GM21381 (cell line): ENCODE results near the gene WNT9B.
"Not testable (repeated sequence)": the region's sequence is repeated elsewhere in the genome, so short reads cannot be mapped to it uniquely, and the experiment has no call there.

Experiments
- ATAC-seq: cut with Tn5 transposase; IDR thresholded peaks from one replicate; pipeline ENCODE4 v1.9.1; 2021; ENCODE audit warnings: mild to moderate bottlenecking, moderate library complexity; ENCODE audit not compliant: unreplicated experiment

The WNT9B gene

DNA sequence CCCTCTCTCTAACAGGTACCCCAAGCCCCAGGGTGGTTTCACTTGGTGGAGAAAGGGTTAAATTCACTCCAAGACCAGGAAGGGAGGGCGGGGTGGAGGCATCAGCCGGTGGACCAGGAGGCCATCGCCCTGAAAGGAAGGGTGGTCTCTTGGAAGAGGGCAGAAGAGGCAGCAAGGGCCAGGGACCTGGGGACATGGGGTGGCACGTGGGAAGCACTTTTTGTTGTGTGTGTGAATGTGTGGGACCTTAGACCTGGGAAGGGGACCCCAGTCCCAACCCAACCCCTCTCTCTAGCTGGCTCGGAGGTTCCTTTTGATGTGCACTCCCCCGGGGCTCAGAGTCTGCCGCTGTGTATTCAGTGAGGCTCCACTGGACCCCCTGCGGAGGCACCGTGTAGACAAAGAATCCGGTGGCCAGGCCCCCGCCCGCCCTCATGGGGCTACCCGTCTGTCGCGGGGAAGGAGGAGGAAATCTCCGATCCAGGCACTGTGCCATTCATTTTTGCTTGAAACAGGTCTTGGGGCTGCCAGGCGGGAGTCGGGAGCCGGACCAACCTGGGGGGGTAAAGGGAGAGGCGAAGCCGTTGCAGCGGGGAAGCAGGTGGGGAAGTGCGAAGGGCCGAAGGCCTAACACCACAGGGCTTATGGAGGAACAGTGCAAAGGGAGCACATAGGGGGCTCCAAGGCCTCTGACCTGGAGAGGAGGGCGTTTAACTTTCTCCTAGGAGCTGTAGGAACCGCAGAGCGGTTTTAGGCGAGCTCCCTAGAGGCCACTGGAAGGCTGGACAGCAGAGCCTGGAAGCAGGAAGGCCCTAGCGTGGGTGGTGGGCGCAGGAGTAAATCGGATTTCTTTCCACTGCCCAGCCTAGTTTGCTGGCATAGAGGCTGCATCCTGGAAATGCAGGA is 29.6 kb upstream of the WNT9B start:
- ATAC-seq, result no peak

DNA sequence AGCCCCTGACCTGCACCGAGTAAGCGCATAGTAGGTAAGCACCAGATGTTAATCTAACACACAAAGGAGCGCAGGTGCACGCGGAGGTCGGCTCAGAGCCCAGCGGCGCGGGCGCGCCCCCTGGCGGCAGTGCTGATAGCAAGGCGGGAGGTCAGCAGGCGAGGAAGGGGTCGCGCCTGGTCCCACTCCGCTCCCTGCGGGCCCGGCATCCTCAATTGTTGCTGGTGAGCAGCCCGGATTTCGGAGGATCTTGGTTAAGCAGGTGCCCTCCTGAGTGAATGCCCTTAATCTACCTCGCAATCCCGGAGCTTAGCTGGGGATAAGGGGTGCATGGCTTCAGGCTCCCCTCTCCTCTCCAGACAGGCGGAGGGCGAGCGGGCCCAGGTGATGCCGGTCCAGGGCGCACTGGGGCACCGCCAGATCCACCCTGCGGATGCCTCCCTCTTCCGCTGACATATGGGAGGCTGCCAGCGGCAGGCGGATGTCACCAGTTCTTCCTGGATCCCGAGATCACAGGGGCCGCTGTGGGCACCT is 28.9 kb upstream of the WNT9B start:
- no peak for ATAC-seq

DNA sequence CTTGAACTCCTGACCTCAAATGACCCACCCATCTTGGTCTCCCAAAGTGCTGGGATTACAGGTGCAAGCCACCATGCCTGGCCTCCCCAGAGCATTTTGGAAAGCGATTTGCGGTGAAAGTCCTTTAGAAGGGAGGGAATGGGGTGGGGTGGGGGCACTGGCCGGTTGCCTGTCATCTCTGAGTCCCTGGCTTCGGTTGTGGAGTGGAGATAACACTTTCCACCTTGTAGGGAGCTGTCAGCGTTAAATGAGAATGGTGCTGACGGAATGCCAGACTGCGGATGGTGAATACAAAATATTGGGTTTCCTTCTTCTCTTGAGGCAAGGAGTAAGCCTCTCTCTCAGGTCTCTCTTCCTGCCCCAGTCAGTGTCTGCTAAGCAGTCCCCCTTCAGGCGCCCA is 27.7 kb upstream of the WNT9B start:
- ATAC-seq, result no peak

DNA sequence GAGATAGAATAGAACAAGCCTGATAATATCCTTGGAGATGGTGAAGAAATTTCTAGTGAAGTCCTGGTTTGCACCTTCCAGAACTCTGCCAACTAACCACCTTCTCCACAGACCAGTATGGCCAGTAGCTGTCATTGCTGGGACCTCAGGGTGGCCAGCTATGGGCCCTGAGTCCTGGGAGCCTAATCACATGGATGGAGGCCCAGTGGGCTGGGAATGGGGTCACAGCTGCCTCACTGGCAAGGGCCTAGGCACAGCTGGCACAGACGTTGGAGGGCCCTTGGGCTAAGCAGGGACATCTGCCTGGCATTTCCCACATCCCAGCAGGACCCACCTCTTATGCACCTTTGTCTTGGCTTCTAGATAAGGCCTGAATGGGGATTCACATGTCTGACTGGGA is 25.3 kb upstream of the WNT9B start:
- ATAC-seq, result no peak

DNA sequence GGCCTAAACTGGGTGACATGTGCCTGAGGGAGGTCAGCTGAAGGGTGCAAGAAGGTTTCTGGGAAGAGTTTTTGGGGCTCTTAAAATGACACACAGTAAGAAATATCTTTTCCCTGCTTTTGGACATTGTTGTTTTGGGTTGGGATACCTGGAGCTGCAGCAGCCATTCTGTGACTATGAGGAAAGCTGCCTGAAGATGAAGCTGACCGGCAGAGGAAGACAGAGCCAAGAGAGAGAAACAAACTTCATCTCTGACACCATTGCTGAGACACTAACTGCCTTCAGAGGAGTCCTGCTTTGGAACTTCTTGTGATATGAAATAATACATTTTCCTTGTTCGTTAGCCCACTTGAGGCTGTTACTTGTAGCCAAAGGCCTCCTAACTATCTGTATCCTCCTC is 24.1 kb upstream of the WNT9B start:
- ATAC-seq, result no peak

DNA sequence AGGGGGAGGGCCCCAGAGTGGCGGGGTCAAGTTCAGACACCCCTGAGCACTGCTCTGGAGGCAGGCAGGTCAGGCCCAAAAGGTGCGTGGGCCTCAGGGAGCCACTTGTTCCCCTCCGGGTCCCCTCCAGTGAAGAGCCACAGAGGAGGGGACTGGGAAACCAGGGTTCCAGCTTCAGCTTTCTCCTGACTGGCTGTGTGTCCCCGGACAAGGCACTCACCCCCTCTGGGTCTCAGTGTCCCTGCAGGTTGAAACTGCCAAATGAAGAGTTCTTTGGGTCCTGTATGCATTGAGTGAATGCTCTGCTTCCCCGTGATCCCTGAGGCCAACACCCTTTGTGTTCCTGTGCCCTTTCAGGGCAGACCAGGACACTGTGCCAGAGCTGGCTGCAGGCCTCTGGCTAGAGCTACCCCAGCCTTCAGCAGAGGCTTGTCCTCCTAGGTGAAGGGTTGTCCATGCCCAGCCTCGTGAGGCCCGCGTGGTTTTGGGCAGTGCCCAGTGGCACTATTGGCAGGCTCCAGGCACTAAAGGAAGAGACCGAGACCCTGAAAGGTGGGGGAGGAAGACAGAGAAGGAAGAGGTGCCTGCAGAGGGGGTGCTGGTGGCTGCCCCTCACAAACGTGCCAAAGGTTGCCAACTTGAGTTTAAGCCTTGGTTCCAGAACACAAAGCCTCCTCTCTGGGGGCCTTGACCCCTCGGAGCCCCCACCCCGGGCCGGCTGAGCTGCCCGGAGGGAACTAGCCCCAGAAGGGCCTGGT is 19.6 kb upstream of the WNT9B start:
- no peak for ATAC-seq

DNA sequence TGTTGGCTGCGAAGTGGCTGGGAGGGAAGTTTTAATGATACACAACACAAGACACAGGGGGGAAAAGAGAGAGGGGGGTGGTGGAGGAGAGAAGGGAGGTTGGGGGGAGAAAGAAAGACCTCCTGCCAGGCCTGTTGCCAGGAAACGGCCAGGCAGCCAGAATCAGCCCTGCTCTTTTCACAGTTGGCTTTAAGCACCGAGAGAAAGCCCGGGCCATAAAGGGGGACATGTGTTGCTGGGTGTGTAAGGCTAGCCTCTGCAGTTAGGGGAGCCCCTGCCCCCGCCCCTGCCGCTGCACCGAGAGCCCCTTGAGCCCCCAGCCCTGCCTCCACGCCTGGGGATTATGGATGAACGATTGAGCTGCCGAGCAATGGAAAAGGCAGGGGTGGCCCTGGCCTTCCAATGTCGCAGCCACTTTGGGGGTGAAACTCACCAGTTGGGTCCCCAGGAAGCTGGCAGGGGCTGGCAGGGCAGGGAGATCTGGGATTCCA is 19.0 kb upstream of the WNT9B start:
- ATAC-seq, result no peak

DNA sequence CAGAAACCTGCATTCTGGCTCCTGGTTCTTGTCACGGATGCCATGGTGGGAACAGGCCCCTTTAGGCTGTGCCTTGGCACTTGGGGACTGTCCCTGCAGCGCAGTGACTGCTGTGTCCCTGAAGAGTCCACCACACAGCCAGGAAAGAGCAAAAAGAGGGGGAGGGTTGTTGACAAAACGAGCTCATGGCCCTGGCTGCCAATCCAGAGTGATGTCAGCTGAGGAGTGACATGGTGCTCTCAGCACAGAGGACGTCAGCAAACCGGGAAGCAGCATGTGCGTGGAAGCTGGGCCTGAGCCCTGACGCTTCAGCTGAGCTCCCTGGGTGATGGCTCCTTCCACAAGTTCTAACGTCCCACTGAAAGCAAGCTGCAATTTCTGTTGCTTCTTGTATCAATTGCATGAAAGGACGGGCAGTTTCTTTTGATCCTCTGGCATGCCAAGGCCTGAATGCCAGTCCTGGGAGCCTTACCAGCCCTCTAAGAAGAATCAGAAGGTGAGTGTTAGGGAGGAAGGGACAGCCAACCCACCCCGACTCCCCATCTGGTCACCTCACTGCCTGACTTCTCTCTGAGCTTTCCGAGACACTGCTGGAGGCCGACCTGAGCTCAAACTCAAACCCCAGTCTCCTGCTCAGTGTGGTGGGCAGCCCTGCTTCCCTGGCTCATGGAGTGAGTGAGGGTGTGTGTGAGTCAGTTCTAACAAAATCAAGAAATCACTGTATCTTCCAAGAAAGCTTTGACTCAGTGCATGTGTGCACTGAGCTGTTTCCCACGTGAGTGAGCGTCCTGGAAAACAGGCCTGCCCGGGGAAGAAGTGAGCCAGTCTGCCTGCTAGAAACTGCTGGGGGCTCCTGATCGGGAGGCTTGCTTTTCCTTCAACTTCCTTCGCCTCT is 18.2 kb upstream of the WNT9B start:
- no peak for ATAC-seq

DNA sequence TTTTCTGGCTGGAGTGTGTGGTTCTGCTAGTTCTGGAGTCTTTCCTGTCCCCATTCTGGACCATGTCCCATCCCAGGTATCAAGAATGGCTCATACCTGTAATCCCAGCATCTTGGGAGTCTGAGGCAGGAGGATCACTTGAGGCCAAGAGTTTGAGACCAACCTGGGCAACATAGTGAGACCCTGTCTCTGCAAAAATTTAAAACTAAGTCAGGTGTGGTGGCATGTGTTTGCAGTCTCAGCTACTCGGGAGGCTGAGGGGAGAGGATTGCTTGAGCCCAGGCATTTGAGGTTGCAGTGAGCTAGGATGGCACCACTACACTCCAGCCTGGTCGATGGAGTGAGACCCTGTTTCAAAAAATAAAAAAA is 17.6 kb upstream of the WNT9B start:
- ATAC-seq, result no peak

DNA sequence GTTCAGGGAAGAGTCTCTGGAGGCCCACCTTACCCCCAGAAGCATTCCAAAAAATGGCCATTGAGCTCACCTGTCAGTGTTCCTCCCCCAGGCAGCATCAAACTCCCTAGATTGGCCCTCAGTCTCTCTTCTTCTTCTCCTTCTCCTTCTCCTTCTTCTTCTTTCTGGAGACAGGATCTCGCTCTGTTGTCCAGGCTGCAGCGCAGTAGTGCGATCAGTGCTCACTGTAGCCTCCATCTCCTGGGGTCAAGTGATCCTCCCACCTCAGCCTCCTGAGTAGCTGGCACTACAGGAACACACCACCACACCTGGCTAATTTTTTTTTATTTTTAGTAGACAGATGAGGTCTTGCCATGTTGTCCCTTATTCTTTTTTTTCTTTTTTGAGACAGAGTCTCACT is 16.5 kb upstream of the WNT9B start:
- no peak for ATAC-seq

DNA sequence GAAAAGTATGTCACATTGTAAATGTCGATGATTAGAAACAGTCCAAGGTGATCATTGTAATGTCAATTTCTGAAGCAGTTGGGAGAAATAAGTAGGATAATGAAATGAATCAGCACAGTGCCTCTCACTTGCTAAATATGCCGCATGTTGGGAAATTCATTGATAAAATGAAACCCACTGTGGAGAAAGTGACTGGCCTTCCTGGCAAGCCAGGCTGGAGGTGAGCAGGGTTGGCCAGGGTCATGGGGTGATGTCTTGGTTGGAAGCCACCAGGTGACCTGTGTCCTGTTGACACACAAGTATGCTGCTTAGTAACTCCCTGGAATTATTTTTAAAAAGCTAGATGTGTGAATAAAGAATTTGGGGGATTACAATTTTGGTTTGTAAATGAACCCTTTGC is 14.9 kb upstream of the WNT9B start:
- ATAC-seq, result no peak

DNA sequence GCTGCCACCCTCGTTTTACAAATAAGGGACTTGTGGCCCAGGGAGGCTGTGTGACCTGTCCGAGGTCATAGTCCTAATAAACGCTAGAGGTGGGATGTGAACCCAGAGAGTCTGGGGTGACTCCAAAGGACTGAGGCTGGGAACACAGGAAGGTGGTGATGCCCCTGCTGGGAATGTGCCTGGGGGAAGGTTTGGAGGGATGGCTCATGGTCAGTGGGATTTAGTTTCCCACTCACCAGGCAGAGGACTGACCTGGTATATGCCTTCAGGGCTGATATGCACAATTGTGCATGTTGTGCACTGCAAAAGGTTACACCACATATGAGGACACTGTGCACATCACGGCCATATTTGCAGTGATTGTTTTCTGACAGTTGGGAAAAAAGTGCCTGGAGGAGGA is 13.9 kb upstream of the WNT9B start:
- ATAC-seq, result no peak

DNA sequence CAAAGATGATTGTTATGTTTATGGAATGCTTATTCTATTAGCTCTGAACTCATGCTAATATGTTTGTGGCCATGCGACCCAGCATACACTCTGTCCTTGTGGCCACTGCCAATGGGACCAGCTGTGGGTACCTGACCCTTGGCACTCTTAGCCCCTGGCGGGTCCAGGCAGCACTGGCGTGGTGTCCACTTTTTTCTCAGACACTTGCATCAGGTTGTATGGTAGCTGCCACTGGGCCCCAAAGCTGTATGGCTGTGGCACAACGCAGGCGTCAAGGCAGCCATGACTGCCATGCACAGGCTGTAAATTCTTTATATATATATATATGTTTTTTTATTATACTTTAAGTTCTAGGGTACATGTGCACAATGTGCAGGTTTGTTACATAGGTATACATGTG is 12.2 kb upstream of the WNT9B start:
- ATAC-seq, result no peak

DNA sequence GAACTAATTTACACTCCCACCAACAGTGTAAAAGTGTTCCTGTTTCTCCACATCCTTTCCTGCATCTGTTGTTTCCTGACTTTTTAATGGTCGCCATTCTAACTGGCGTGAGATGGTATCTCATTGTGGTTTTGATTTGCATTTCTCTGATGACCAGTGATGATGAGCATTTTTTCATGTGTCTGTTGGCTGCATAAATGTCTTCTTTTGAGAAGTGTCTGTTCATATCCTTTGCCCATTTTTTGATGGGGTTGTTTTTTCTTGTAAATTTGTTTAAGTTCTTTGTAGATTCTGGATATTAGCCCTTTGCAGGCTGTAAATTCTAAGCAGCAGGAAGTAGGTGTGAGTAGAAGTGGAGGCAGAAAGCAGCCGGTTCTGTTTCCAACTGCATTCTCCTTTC is 10.8 kb upstream of the WNT9B start:
- ATAC-seq, result not testable (repeated sequence)

DNA sequence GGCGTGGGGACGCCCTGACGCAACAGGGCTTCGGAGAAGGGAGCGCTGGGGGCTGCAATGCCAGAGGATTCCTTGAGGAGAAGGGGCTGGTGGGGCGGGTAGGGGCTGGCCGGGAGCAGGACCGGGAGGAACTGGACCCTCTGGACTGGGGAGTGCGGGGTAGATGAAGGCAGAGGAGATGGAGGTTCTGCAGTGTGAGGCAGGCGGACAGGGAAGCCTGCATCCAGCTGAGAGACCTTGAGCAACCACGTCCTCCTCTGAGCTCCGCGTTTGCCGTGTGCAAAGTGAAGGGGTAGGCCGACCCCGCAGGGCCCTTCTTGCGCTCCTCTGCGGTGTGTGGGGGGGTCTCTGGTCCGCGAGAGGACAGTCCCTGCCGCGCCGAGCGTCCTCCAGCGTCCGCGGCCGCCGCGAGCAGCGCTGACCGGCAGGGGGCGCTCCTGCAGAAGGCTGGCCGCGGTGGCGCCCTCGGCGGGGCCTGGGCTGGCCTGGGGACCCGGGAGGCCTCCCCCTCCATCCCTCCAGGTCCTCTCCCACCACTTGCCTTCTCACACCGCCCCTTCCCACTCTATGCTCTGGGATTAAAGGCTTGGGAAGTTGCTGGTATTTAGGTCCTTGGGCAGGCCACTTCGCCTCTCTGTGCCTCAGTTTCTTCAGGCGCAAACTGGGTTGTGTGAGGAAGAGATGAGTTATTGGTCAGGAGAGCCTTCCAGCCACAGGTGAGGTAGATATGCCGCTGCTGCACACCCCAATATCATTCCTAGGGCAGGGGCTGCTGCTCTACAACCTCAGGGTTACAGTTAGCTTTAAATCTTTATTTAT is 9.6 kb upstream of the WNT9B start:
- no peak for ATAC-seq

DNA sequence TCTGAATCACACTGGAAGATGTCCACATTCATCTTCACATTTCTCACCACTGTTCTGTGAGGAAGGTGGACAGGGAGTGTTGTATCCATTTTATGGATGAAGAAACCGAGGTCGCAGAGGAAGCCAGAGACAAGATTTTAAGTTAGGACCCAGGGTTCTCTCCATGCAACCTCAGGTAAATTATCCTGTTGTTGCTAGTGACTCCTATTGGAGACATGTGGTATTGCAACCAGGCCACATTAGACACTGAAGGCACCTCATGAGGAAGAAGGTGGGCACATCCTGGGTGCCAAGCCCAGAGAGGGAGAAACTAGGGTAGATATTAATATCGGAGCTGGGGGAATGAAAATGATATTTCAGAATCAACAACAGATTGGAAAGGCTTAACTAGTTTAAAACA is 8.5 kb upstream of the WNT9B start:
- ATAC-seq, result no peak

DNA sequence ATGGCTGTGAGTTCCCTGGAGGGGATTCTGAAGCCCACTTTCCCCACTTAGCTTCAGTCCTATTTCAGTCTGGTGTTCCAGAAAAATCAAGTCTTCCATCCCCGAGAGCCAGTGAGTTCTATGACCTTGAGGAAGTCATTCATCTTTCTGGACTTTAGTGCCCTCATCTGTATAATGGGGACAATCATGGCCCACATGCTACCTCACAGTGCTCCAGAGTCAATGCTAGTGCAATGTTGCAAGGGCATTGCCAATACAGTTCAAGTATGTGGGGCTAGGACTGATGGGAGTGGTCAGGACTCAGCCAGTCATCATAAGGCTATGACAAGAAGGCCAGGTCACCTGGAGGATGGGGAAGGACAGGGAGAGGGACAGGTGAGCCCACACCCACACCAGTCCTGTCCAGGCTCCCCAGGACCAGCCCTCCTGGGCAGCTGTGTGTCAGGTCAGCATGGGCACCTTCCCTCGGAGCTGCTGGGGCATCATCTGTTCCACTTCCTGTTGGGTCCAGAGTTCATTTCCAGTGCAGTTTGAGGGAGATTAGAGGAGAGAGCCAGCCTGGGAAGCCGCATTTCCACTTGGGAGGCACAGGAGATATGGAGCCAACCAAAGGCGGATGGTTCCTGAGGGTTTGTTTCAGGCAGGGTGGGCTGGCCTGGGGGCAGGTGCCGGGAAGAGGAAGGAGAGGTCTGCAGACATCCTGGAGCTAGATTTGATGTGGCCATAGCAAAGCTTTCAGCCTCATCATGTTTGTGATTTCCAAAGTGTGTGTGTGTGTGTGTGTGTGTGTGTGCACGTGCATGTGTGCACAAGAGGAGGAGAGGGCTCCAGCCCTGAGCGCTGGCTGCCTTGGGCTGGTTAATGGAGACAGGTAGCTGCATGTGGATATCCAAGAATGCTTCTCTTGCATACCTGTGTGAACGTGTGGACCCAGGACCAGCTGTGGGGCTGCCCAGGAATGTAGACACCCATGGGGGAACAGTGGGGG is 3.9 kb upstream of the WNT9B start:
- no peak for ATAC-seq

DNA sequence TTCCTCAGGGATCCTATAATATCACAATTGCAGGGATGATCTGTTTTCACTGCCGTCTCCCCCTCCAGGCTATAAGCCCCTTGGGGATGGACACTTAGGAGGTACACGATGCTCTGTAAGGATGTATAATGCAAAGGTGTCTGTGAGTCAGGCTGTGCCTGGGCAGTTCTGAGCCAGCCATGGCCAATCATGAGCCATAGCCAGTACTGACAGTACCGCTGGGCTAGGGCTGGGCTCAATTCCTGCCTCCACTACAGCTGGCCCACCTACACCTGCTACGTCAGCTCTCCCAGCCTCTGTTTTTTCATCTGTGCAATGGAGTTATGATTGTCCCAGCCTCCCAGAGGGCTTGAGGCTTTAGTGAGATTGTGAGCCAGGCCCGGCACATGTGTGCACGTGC is 2.8 kb upstream of the WNT9B start:
- ATAC-seq, result no peak

DNA sequence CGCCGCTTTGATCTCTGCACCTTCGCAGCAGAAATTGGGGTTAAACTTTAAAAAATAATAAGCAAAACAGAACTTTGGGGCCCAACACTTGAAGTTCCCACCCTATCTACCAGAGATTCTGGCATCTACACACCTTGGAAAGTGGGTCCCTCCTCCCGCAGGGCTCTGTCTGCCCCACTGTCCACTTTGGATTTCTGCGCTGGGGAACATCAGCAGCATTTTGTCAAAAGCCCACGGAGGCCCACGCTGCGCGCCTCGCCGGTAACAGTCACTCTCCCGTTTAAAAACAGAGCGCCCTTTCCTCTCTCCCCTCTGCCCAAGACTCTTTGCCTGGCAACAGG is 725 bp upstream of the WNT9B start:
- no peak for ATAC-seq
